OCI-LY3 (cell line): ENCODE results near the gene C17orf67.

ENCODE experiments used
- H2AFZ ChIP-seq: fragments of 200-600, 300-600 bp; shearing (Covaris generic); 2 replicates; pipeline ENCODE4 v1.6.0; 2014; ENCODE audit warnings: antibody characterized with exemption, low read depth, low read length
- H3K27ac ChIP-seq: fragments of 200-600, 300-600 bp; sonication (generic); 2 replicates; pipeline ENCODE4 v1.5.1; 2014; ENCODE audit warnings: mild to moderate bottlenecking, low read length, moderate library complexity, mixed read lengths
- H3K27me3 ChIP-seq: fragments of 200-600, 300-600 bp; sonication (generic); 2 replicates; pipeline ENCODE4 v1.6.1; 2014; ENCODE audit warnings: low read depth, low read length, mixed read lengths
- H3K36me3 ChIP-seq: fragments of 200-600, 300-600 bp; sonication (generic); replicated peaks from 2 replicates; pipeline ENCODE3; 2014; ENCODE audit warnings: low read depth, low read length, mixed read lengths
- H3K4me1 ChIP-seq: fragments of 300-600, 200-600 bp; sonication (generic); 2 replicates; pipeline ENCODE4 v1.6.1; 2014; ENCODE audit warnings: low read length, mixed read lengths
- H3K4me2 ChIP-seq: fragments of 200-600, 300-600 bp; sonication (generic); 2 replicates; pipeline ENCODE4 v1.6.1; 2014; ENCODE audit warnings: low read length, mixed read lengths
- H3K4me3 ChIP-seq: fragments of 300-600, 200-600 bp; sonication (generic); 2 replicates; pipeline ENCODE4 v1.5.1; 2014; ENCODE audit warnings: antibody characterized with exemption, mild to moderate bottlenecking, low read length, moderate library complexity
- H3K79me2 ChIP-seq: fragments of 300-600, 200-600 bp; shearing (Covaris generic); 2 replicates; pipeline ENCODE4 v1.6.1; 2014; ENCODE audit warnings: mild to moderate bottlenecking, low read length, mixed read lengths
- H3K9ac ChIP-seq: fragments of 300-600, 200-600 bp; shearing (Covaris generic); 2 replicates; pipeline ENCODE4 v1.6.0; 2014; ENCODE audit warnings: mild to moderate bottlenecking, low read length, moderate library complexity
- H3K9me3 ChIP-seq: fragments of 200-600, 300-600 bp; shearing (Covaris generic); 2 replicates; pipeline ENCODE4 v1.6.1; 2014; ENCODE audit warnings: low read length, mixed read lengths; ENCODE audit not compliant: insufficient read depth
- H4K20me1 ChIP-seq: fragments of 200-600, 300-600 bp; sonication (generic); 2 replicates; pipeline ENCODE4 v1.6.1; 2016; ENCODE audit warnings: low read length, mixed read lengths; ENCODE audit not compliant: insufficient read depth
- EZH2phosphoT487 ChIP-seq: fragments of 200-600 bp; shearing (Covaris generic); IDR thresholded peaks from 2 replicates; pipeline ENCODE4 v1.6.1; 2018; ENCODE audit warnings: antibody characterized with exemption, mixed run types, low read depth
- TF ChIP-seq, protein P1 (sequence below): fragments of 200-600, 300-600 bp; sonication (generic); IDR thresholded peaks from 2 replicates; pipeline ENCODE4 v1.5.1; 2014; ENCODE audit warnings: antibody characterized with exemption, low read length, low read depth

The C17orf67 gene

DNA sequence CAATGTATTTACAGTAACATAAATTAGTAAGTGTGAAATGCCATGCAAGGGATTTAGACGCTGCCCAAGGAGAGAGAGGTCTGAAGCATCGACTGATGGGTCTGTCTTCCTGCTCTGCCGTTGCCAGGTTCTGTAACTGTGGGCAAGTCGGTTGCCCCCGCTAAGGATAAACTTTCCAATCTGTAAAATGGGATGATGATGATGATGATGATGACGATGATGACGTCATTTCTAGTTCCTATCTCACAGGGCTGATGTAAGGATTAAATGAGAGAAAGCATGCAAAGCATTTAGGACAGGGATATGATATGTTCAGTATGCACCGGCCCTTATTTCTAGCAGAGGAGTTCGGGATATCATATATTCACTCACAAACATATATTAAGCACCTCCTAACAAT is 54.8 kb downstream of the C17orf67 start:
- Histone ChIP-seq H3K27ac (no peak overlapping the region), H3K9me3 (no peaks in the 10 kb centered on the region), H3K36me3 (no peaks in the 10 kb centered on the region), H3K4me2 (no peak overlapping the region), H4K20me1 (no peaks in the 10 kb centered on the region), H3K4me3 (no peak overlapping the region), H3K9ac (no peak overlapping the region), H3K79me2 (no peaks in the 10 kb centered on the region), H3K27me3 (peaks cover 30% of the 10 kb centered on the region), H3K4me1 (peaks cover 9% of the 10 kb centered on the region), H2AFZ (no peak overlapping the region)
- TF ChIP-seq EZH2phosphoT487, result no peak
- TF ChIP-seq, protein P1, sequence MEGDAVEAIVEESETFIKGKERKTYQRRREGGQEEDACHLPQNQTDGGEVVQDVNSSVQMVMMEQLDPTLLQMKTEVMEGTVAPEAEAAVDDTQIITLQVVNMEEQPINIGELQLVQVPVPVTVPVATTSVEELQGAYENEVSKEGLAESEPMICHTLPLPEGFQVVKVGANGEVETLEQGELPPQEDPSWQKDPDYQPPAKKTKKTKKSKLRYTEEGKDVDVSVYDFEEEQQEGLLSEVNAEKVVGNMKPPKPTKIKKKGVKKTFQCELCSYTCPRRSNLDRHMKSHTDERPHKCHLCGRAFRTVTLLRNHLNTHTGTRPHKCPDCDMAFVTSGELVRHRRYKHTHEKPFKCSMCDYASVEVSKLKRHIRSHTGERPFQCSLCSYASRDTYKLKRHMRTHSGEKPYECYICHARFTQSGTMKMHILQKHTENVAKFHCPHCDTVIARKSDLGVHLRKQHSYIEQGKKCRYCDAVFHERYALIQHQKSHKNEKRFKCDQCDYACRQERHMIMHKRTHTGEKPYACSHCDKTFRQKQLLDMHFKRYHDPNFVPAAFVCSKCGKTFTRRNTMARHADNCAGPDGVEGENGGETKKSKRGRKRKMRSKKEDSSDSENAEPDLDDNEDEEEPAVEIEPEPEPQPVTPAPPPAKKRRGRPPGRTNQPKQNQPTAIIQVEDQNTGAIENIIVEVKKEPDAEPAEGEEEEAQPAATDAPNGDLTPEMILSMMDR, result no peak

GRCh38 chr17:56777859-56778258 is 55.9 kb downstream of the C17orf67 start:
- H3K4me2 ChIP-seq, result no peak overlapping the region
- peaks cover 33% of the 10 kb centered on the region for H3K27me3 ChIP-seq
- H2AFZ ChIP-seq, result no peak overlapping the region
- H4K20me1 ChIP-seq, result no peaks in the 10 kb centered on the region
- no peaks in the 10 kb centered on the region for H3K36me3 ChIP-seq
- H3K9ac ChIP-seq, result no peak overlapping the region
- no peak overlapping the region for H3K4me3 ChIP-seq
- no peaks in the 10 kb centered on the region for H3K79me2 ChIP-seq
- TF ChIP-seq EZH2phosphoT487, result no peak
- TF ChIP-seq, protein P1, result no peak
- H3K9me3 ChIP-seq, result no peaks in the 10 kb centered on the region
- H3K4me1 ChIP-seq, result peaks cover 9% of the 10 kb centered on the region
- no peak overlapping the region for H3K27ac ChIP-seq

DNA sequence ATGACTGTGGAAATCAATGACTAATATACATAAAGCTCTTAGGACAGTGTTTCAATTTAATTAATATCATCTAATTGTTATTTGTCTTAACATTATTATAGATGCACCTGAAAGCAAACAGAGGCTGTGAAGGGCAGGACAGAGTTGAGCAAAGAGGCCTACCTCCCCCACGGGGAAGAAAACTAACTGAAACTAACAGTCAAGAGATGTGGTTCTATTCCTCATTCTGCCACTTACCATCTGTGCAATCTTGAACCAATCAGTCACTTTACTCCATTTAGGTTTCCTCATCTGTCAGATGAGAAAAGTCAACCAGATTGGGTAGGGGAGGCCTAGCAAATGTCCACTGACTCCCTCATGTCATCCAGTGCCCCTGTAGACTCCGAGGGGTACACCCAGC is 59.1 kb downstream of the C17orf67 start:
- no peak overlapping the region for H3K4me3 ChIP-seq
- H3K36me3 ChIP-seq, result no peaks in the 10 kb centered on the region
- no peak overlapping the region for H3K9ac ChIP-seq
- H3K79me2 ChIP-seq, result no peaks in the 10 kb centered on the region
- no peaks in the 10 kb centered on the region for H4K20me1 ChIP-seq
- H3K27me3 ChIP-seq, result peaks cover 29% of the 10 kb centered on the region
- no peak overlapping the region for H3K27ac ChIP-seq
- H3K9me3 ChIP-seq, result no peaks in the 10 kb centered on the region
- no peak for TF ChIP-seq EZH2phosphoT487
- TF ChIP-seq, protein P1, result no peak
- no peak overlapping the region for H2AFZ ChIP-seq
- no peak overlapping the region for H3K4me2 ChIP-seq
- H3K4me1 ChIP-seq, result peaks cover under 1% of the 10 kb centered on the region

DNA sequence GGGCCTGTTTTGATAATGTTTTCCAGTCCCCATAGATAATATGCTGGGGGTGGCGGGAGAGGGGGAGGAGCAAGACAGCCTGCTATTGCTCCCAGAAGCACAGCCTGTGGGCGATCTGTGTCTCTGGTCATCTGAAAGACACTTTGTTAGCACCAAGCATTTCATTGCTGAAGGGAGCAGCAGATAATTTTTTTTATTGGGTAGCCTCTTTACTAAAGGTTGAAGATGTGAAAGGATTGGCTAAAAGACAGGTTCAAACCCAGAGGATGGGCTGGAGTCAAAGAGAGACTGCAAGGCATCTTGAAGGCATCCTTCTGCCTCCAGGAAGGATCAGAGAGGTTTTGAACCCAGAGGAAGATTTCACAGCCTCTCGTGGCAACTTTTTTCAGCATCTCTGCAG is 60.6 kb downstream of the C17orf67 start:
- Histone ChIP-seq H3K4me2 (no peak overlapping the region), H3K27me3 (peaks cover 14% of the 10 kb centered on the region; the same call in 1 of the 2 replicates), H3K9me3 (no peaks in the 10 kb centered on the region), H2AFZ (no peak overlapping the region), H3K4me1 (no peaks in the 10 kb centered on the region), H3K36me3 (no peaks in the 10 kb centered on the region), H3K9ac (no peak overlapping the region), H4K20me1 (no peaks in the 10 kb centered on the region), H3K79me2 (no peaks in the 10 kb centered on the region), H3K27ac (no peak overlapping the region), H3K4me3 (no peak overlapping the region)
- TF ChIP-seq EZH2phosphoT487, result no peak
- TF ChIP-seq, protein P1, result no peak
